GM21576 (cell line): Measurements from ENCODE around the gene CCDC59.
A peak's percentile ranks its signal among the peaks of the same experiment; 100 is the strongest.
"Not testable (repeated sequence)": the region's sequence is repeated elsewhere in the genome, so short reads cannot be mapped to it uniquely, and the experiment has no call there.

ENCODE experiments used
- ATAC-seq: cut with Tn5 transposase; IDR thresholded peaks from one replicate; pipeline ENCODE4 v1.9.1; 2021; ENCODE audit warnings: mild to moderate bottlenecking, moderate library complexity; ENCODE audit not compliant: unreplicated experiment

CCDC59 gene

GRCh38 chr12:82358200-82359114 is at the start of gene CCDC59, which contains the start of gene METTL25:
Gene CCDC59, minus strand, starts transcription at chr12:82358387. Its CDS starts 11 bp downstream, at chr12:82358376.
Gene METTL25, plus strand, starts transcription at chr12:82358529. Its CDS starts 37 bp downstream, at chr12:82358566.
- peak; percentile 93 for ATAC-seq

- no peak for ATAC-seq
Measured at GRCh38 chr12:82407481-82407880, 49.3 kb upstream of the CCDC59 start.

GRCh38 chr12:82406651-82407050 is 48.5 kb upstream of the CCDC59 start:
- ATAC-seq, result no peak

- ATAC-seq, result no peak
Measured at GRCh38 chr12:82400819-82401218, 42.6 kb upstream of the CCDC59 start.

GRCh38 chr12:82398879-82399278 is 40.7 kb upstream of the CCDC59 start:
- ATAC-seq, result no peak

GRCh38 chr12:82383930-82384552 is 25.9 kb upstream of the CCDC59 start:
- ATAC-seq, result no peak

- no peak for ATAC-seq
Measured at GRCh38 chr12:82378997-82379396, 20.8 kb upstream of the CCDC59 start.

GRCh38 chr12:82375201-82375600 is 17.0 kb upstream of the CCDC59 start:
- no peak for ATAC-seq

- ATAC-seq, result no peak
Measured at GRCh38 chr12:82366197-82366596, 8.0 kb upstream of the CCDC59 start.

GRCh38 chr12:82363990-82364389 is 5.8 kb upstream of the CCDC59 start:
- ATAC-seq, result no peak

GRCh38 chr12:82361461-82361915 is 3.3 kb upstream of the CCDC59 start:
- ATAC-seq, result no peak

- ATAC-seq, result not testable (repeated sequence)
Measured at GRCh38 chr12:82360834-82361233, 2.6 kb upstream of the CCDC59 start.

GRCh38 chr12:82359115-82359478 is 910 bp upstream of the CCDC59 start:
- ATAC-seq, result peak; percentile 17

GRCh38 chr12:82357845-82358199 is 365 bp downstream of the CCDC59 start:
- no peak for ATAC-seq

GRCh38 chr12:82357340-82357739 is 847 bp downstream of the CCDC59 start:
- ATAC-seq, result no peak

- no peak for ATAC-seq
Measured at GRCh38 chr12:82351390-82351789, 6.8 kb downstream of the CCDC59 start.

GRCh38 chr12:82350161-82350560 is 8.0 kb downstream of the CCDC59 start:
- ATAC-seq, result no peak

GRCh38 chr12:82329508-82329907 is 28.7 kb downstream of the CCDC59 start:
- ATAC-seq, result no peak

- ATAC-seq, result no peak
Measured at GRCh38 chr12:82327861-82328260, 30.3 kb downstream of the CCDC59 start.

GRCh38 chr12:82326905-82327503 is 31.2 kb downstream of the CCDC59 start:
- peak; percentile 66 for ATAC-seq

GRCh38 chr12:82325540-82326336 is 32.4 kb downstream of the CCDC59 start:
- ATAC-seq, result no peak
